HUDEP-2 (cell line): Measurements from ENCODE around the gene JMJD1C.
A peak's percentile ranks its signal among the peaks of the same experiment; 100 is the strongest.

ENCODE experiments used
- DNase-seq, 76 experiments: peaks; one replicate each; lab custom pipeline; 2025; ENCODE audit not compliant: unreplicated experiment in 76 of 76; lab: John Stamatoyannopoulos, UW

JMJD1C gene

GRCh38 chr10:63265683-63266235 lies 200.0 kb downstream of the JMJD1C start:
- DNase-seq, result no peak

DNA sequence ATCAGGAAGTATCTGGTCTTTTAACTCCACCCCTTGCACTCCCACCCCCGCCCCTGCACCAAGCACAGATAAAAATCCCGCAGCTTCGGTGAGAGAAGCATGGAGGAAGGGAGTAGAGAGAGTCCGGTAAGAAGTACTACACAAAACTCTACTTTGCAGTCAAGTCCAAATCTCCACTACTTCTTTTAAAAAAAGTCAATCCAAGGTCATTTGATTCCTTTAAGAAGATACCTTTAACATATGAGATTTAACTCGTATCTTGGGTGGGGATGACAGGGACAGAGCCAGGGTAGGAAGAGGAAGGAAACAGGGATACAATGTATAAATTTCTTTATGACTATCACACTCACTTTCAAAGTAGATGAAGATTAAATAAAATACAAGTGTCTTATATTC lies 200.6 kb downstream of the JMJD1C start:
- DNase-seq, result peak in 62 of 76 experiments; percentile 5 to 76 (median 44)

DNA sequence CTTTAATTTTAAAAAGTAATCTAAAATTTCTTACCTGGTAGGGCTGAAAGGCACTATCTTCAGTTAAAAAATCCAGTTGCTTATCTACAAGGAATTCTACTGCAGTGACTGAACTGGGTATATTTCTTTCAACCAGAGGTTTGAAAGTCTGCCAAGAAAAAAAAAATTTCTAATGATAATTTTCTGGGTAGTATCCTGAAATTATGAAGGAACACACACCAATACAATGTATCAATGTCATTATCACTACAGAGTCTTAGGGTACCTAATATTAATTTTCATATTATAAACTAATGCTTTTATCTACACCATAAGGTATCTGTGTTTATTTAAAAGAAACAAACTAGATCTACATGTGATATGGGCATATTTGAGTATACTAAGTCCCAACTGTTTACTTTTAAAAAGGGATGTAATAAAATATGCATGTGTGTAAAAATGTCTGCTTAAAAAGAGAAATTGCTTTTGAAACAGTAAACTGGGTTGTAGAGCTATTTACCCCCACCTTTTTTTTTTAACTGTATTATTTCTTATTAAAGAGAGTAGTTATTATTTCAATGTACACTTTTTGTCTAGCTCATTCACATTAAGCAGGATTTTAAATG lies 201.1 kb downstream of the JMJD1C start:
- DNase-seq, result peak in 13 of 76 experiments; percentile 9 to 63 (median 19)

DNA sequence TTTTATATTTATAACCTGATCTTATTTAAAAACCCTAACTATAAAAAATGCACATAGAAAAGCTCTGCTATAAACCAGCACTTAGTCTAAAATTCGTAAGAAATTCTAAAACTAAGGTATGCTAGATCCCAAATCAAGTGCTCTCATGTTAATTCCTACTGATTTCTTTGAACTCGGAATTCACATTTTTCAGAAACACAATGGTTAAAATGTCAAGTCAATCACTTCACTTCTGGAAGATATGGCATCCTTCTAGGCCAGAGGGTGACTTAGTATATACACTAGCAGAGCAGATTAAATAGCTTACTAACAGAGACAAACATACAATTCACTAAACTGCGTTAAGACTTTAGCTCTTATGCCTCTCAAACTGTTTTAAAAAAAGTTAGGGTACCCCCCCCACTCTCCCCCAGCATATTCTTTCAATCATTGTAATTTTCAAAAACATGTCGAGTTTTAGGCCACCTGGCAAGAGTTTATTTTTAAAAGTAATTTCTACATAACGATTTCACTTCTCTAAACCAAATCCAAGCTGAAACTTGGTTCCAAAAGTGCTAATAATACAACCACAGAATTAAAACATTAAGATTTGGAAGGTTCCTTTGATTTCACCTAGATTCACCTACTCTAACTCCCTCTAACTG lies 203.2 kb downstream of the JMJD1C start:
- no peak for DNase-seq

- no peak for DNase-seq
Measured at GRCh38 chr10:63261496-63261895, 204.3 kb downstream of the JMJD1C start.

DNA sequence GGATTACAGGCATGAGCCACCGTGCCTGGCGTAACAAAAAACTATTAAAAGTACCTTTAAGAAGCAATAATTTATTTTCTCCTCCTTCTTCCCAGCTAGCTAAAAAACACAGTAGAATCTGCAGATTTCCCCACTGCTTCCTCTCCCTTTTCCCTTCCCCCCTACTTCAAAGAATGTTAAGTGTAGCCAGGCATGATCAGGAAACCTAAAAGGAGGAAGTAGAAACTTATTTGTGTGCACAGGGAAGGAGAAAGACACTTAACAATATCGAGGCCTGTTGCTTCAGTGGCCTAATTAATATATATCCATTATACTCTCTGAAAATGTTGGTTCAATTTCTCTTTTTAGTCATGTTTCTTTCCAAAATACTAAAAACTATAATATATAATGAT lies 204.9 kb downstream of the JMJD1C start:
- no peak for DNase-seq

DNA sequence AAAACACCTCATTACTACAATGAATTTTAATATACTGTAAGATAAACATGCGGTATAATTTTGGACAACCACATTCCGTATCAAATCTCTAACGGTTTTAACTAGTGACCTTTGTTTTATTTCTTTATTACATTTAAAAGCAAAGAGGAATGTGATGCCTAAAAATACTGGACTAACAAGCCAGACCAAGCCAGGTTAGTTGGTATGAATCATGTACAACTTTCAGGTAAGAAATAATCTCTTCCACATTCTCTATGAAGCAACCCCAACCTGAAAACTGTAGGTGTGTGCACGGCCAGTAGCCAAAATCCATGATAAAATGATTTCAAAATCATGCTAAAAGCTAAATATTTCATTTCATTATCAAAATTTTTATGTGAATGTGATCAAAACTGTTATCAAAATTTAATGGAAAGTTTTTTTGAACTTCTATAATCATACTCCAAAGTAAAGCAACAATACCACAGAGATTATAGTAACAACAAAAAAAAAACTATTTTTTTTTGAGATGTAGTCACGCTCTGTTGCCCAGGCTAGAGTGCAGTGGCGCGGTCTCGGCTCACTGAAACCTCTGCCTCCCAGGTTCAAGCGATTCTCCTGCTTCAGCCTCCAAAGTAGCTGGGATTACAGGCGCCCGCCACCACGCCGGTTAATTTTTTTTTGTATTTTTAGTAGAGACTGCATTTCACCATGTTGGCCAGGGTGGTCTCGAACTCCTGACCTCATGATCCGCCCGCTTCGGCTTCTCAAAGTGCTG lies 205.5 kb downstream of the JMJD1C start:
- DNase-seq, result no peak

DNA sequence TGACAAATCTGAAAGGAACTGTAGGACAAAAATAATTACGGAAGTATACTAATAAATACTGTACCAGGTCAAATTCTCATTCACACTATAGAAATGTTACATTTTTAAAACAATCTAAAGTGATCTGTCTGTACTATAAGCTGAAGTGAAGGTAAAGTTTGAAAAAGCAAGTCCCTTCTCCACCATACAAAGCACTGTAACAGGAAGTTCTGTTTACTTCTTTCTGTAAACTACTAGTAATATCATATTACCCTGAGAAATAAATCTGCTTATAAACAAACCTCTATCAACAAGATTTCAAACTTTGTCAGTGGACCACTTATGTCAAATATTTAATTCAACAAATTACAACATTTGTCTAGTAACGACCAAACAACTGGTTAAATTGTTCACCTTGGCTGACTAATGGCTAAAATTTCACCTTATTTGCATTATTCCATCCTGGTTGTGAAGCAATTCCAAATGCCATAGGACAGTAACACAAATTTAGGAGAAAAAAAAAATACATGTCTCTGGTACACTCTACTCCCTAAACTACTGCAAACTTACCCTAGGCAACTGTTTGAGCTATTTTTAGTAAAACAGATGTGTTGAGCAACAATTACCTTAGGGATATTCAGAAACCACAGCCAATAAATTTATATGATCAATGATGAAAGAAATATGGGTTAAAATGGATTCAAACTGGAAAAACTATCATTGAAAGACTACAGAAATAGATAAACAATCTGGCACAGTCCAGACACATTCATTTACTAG lies 206.7 kb downstream of the JMJD1C start:
- no peak for DNase-seq

DNA sequence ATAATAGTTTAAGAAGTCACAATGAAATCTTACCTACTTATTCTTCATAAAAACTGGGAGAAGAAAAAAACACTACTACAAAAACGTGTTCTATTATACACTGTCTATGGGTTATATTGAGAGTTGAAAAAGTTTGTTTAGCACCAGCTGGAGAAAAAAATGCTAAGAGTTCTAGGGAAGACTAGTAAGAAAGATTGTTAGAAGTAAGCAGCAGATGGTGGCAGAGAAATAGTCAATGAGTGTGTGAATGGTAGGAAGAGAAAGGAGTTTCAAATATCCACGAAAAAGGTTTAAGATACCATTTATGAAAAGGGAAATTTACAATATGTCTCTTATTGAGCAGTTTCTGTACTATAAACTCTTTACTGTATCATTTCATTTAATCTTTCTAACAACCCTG lies 208.0 kb downstream of the JMJD1C start:
- no peak for DNase-seq

GRCh38 chr10:63256009-63256773 lies 209.6 kb downstream of the JMJD1C start:
- DNase-seq, result peak in 9 of 76 experiments; percentile 4 to 41 (median 13)

DNA sequence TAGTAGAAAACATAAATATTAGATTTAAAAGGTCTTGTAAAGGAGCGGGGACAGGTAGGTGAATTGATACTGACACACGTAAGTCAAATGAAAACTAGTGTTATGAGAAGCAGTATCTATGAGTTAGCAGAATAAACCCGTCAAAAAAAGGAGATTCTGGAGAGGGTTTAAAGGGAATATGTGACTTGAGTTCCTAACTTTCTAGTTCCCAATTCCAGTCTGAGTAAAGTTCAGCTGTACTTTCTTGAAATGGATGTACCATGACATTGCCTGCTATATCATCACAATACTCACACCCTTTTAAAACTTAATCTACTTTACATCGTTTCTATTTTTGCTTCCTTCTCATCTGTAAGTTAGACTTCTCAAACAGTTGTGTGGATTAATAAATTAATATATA lies 210.5 kb downstream of the JMJD1C start:
- DNase-seq, result no peak

DNA sequence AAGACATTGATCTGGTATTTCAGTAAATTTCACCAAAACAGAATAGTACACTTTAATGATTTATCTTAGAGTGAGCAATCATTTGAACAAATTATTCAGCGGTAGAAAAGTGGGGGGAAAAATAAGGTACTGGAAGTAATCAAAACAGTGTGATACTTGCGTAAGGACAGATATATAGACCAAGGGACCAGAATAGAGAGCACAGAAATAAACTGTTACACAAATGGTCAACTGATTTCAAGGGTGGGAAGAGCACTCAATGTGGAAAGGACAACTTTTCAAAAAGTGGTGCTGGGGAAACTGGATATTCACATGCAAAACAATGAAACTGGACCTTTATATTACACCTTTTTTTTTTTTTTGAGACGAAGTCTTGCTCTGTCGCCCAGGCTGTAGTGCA lies 212.7 kb downstream of the JMJD1C start:
- no peak for DNase-seq

- no peak for DNase-seq
Measured at GRCh38 chr10:63252095-63252762, 213.5 kb downstream of the JMJD1C start.

DNA sequence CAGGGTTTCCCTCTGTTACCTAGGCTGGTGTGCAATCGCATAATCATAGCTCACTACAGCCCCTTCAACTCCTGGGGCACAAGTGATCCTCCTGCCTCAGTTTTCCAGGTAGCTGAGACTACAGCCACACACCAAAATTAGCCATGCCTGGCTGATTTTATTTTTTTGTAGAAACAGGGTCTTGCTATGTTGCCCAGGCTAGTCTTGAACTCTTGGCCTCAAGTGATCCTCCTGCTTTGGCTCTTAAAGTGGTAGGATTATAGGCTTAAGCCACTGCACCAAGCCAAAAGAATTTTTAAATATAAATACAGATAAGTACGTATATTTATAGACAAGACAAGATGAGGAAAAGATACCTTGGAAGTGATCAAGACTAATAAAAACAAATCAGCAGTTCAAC lies 215.7 kb downstream of the JMJD1C start:
- DNase-seq, result no peak

DNA sequence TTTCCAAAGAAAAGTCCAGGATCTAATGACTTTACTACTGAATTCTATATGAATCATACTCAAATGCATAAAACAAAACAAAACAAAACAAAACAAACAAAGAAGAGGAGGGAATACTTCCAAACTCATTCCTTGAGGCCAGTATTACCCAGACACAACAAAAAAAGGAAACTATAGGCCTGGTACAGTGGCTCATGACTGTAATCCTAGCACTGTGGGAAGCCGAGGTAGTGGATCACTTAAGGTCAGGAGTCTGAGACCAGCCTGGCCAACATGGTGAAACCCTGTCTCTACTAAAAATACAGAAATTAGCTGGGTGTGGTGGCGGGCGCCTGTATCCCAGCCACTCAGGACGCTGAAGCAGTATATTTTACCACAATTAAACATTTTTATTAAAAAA lies 218.0 kb downstream of the JMJD1C start:
- DNase-seq, result no peak

GRCh38 chr10:63246356-63246755 lies 219.4 kb downstream of the JMJD1C start:
- DNase-seq, result no peak

GRCh38 chr10:63241841-63242281 lies 223.9 kb downstream of the JMJD1C start:
- no peak for DNase-seq

- DNase-seq, result peak in 1 of 76 experiments; percentile 12
Measured at GRCh38 chr10:63240807-63241206, 225.0 kb downstream of the JMJD1C start.

- DNase-seq, result no peak
Measured at GRCh38 chr10:63238501-63238900, 227.3 kb downstream of the JMJD1C start.

DNA sequence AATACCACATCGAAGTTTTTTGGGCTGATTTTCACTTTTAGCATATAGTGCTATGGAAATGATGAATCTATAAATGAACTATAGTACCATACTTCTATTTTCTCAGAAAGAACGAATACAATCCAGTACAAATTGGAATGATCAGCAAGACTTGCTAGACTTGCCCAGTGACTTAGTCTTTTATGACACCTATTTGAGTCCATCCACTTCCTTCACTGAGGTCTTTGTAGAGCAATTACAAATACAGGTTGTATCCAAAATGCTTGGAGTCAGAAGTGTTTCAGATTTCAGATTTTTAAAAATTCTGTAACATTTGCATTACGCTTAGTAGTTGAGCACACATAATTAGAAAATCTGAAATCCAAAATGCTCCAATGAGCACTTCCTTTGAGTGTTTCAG lies 228.4 kb downstream of the JMJD1C start:
- no peak for DNase-seq
